ENCODE data around the gene SLC6A2.

- TF ChIP-seq CTCF (IDR thresholded peaks at IDR 0.05) (no peak), POLR2A (IDR thresholded peaks at IDR 0.05) (no peak), POLR2AphosphoS5 (IDR thresholded peaks at IDR 0.05) (no peak), EP300 (IDR thresholded peaks at IDR 0.05) (no peak)
Measured at GRCh38 chr16:55736671-55737070, 80.9 kb downstream of the SLC6A2 start.
